ENCODE results near the gene SSTR3.

SSTR3 gene

DNA sequence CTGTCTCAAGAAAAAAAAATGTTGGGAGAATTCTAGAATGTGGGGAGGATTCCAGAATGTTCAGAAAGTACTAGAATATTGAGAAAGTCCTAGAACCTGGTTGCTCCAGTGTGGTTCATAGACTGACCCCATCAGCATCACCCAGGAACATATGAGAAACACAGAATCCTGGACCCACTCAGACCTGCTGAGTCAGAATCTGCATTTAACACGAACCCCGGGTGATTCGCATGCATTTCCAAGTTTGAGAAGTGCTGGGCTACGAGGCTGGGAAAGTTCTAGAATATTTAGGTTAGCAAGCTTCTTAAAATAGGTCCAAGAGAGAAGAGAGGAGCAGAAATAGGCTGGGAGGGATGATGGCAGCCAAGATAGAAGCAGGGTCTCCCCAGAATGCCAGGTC is 30.6 kb downstream of the SSTR3 start:
- H3K27ac ChIP-seq: no peak overlapping the region
- no peak overlapping the region for H3K4me3 ChIP-seq
- TF ChIP-seq, protein P1, sequence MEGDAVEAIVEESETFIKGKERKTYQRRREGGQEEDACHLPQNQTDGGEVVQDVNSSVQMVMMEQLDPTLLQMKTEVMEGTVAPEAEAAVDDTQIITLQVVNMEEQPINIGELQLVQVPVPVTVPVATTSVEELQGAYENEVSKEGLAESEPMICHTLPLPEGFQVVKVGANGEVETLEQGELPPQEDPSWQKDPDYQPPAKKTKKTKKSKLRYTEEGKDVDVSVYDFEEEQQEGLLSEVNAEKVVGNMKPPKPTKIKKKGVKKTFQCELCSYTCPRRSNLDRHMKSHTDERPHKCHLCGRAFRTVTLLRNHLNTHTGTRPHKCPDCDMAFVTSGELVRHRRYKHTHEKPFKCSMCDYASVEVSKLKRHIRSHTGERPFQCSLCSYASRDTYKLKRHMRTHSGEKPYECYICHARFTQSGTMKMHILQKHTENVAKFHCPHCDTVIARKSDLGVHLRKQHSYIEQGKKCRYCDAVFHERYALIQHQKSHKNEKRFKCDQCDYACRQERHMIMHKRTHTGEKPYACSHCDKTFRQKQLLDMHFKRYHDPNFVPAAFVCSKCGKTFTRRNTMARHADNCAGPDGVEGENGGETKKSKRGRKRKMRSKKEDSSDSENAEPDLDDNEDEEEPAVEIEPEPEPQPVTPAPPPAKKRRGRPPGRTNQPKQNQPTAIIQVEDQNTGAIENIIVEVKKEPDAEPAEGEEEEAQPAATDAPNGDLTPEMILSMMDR (IDR thresholded peaks at IDR 0.05): no peak
- DNase-seq (ENCODE audit: low spot score): no peak

DNA sequence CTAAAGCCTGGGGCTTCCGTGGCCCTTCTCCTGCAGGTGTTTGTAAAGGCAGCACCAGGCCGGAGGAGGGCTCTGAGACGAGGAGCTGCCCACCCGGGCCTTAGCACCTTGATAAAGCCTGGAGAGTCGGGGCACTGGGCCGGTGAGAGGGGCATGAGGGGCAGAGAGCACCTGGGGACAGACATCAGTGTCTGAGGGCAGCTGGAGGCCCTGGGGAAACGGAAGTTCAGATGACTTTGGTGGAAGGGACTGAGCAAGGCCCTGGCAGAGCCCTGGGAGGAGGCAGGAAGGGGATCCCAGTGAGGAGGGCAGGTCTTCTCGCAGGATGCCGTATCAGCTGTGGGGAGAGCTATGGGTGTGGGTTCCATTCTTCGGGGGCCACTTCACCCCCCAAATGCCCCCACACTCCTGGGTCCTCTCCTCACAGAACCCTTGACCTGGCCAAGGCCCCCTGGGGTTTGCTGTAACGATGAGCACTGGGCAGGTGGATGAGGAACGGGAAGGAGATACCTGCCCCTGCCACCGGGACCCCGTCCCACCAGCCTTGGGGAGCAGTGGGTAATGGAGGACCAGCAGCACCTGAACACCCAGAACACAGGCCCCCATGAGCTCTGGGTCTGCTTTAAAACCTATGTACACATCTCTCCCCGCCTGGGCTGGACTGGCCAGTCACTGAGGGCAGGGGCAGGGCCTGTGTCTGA is 31.6 kb downstream of the SSTR3 start:
- TF ChIP-seq, protein P1 (IDR thresholded peaks at IDR 0.05): no peak
- no peak overlapping the region for H3K27ac ChIP-seq
- H3K4me3 ChIP-seq: no peak overlapping the region
- DNase-seq (ENCODE audit: low spot score): no peak

DNA sequence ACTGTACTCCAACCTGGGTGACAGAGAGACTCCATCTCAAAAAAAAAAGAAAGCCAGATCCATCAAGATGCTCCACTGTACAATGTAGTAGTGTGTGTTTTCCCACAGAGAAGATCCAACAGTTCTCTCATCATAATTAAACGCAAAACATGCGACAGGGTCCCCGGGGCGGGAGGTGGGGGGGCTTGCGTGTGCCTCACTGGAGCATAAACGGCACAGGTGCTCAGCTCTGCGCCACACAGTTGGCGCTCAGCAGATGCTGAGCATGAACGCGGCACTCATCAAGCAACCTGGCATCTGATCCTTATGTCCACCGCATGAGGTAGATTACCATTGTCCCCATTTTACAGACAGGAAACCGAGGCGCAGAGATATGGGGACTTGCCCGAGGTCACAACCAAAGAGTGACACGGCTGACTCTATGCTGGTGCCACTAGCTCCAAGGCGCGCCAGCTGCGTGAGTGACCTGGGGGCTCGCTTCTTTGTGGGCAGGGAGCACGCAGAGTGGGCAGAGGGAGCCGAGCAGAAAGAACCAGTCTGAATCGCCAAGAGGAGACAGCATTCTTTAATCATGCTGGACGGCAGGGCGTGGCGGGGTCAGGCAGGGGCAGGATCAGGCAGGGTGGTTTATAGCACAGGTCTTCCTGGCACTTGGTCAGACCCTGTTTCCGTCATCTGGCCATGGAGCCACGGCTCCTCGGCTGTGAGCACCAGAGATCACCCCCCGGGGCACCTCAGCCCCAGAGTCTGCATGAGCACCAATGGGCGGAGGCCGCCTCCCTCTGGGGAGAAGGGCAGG is 32.5 kb downstream of the SSTR3 start:
- Histone ChIP-seq H3K4me3 (no peak overlapping the region), H3K27ac (no peak overlapping the region)
- TF ChIP-seq, protein P1 (IDR thresholded peaks at IDR 0.05): no peak
- DNase-seq (ENCODE audit: low spot score): no peak

DNA sequence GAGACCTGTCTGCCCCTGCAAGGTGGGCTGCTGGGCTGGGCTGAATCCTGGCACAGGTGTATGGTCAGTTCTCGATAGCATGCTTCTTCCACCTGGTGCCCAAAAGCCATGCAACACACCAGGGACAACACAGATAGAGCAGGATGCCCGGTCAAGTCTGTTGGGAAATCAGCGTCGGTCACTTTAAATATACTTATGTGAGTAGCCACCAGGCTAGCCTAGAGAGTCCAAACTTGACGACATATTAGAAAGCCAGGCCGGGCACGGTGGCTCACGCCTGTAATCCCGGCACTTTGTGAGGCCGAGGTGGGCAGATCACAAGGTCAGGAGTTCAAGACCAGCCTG is 33.2 kb downstream of the SSTR3 start:
- TF ChIP-seq, protein P1 (IDR thresholded peaks at IDR 0.05): no peak
- DNase-seq (ENCODE audit: low spot score): no peak
- Histone ChIP-seq H3K4me3 (no peak overlapping the region), H3K27ac (no peak overlapping the region)

DNA sequence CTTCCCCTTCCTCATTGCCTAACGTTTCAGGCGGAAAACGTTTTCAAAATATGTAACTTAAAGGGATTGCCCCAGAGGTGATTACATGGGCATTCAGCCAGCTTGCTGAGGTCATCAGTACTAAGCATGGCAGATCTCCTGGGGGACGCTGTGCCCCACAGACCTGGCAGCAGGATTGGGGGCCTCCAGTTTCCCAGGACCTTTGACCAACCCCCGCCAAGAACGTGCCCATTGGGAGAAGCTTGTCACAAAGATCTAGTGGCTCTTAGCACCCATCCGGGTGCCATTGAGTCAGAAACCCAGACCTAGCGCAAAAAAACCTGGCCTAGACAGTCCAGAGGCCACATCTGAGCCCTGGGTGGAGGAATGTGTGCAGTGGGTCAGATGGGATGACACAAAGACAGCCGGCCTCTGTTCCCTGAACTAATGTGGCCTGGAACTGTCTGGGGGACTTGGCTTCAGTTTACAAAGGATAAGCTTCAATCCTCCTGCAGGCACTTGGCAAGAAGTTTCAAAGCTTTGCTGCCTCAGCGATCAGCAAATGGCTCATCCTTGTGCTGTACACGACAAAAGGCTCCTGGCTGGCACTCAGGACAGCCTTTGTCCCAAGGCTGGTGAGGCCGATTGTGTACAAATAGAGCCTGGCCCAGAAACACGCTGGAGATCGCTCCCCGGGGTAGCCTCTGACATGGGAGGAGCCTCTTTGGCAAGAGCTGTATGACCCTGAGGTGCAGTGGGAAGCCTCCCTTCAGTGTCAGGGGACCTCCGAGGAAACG is 33.7 kb downstream of the SSTR3 start:
- no peak for DNase-seq (ENCODE audit: low spot score)
- TF ChIP-seq, protein P1 (IDR thresholded peaks at IDR 0.05): no peak
- Histone ChIP-seq H3K4me3 (no peak overlapping the region), H3K27ac (no peak overlapping the region)

DNA sequence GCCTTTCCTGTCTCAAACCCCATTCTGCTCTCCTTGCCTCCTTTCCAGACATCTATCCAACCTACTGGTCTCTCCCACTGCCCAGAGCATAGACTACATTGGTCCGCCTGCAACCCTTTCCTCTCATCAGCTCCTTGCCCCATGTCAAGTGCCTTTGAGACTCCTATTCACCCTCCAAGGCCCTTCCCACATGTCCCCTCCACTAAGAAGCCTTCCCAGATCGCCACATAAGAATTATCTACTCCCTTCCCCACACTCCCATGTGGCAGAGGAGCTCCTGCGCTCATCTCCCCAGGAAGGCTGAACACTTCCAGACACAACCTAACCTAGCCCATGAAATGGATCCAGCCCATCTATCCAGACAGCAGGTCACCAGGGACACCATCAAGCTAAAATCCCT is 34.5 kb downstream of the SSTR3 start:
- no peak for DNase-seq (ENCODE audit: low spot score)
- Histone ChIP-seq H3K27ac (no peak overlapping the region), H3K4me3 (no peak overlapping the region)
- TF ChIP-seq, protein P1 (IDR thresholded peaks at IDR 0.05): no peak

Data from coronary artery (tissue), 2 donors.